Measurements from ENCODE around the gene SPATS2.
"Not testable (repeated sequence)": the region's sequence is repeated elsewhere in the genome, so short reads cannot be mapped to it uniquely, and the experiment has no call there.

Gene SPATS2

DNA sequence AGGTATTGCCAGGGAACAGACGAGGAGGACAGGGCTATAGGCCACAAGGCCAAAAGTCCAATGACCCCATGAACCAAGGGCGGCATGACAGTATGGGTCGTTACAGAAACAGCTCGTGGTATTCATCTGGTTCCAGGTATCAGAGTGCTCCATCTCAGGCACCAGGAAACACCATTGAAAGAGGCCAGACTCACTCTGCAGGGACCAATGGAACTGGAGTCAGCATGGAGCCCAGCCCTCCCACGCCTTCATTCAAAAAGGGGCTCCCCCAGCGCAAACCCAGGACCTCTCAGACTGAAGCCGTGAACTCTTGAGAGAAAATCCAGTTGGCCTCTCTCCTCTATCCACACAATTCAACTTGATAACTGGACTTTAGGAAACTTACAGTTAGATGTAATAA lies 158.7 kb downstream of the SPATS2 start:
- DNase-seq, result no peak

DNA sequence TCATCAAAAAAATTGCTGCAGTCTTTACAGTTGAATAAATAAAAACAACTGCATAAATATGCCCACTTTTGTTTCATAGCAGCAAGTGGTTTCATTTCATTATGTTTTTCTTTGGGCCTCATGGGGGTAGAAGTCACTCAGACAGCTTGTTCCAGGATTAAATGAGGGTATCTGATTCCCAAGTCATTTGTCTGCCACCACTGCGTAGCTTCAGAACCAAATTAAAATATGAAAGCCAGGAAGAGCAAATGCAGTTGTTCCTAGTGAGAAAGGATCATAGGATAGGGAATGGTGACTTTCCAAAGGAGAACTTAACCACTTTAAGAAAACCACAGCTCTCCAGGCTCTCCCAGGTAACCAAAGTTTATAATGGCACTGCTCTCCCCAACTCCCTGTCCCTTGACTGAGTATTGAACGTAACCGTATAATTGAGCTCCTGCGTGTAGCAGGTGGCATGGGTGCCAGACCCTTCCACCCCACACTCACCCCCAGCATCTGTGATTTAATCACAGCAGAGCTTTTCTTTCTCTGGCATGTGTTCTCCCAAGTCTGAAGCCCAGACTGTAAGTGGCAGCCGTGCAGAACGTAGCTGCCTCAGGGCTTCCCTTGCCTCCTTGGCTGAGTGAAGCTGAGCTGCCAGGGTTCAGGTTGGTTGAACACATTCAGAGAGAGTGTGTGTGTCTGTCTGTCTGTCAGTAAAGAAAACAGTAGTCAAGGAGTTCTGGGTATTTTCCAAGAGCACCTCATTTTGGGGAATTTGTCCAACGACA lies 160.3 kb downstream of the SPATS2 start:
- DNase-seq, result no peak

GRCh38 chr12:49529414-49529813 lies 162.2 kb downstream of the SPATS2 start:
- no peak for DNase-seq

- no peak for DNase-seq
Measured at GRCh38 chr12:49531745-49532144, 164.5 kb downstream of the SPATS2 start.

- DNase-seq, result no peak
Measured at GRCh38 chr12:49533331-49533730, 166.1 kb downstream of the SPATS2 start.

DNA sequence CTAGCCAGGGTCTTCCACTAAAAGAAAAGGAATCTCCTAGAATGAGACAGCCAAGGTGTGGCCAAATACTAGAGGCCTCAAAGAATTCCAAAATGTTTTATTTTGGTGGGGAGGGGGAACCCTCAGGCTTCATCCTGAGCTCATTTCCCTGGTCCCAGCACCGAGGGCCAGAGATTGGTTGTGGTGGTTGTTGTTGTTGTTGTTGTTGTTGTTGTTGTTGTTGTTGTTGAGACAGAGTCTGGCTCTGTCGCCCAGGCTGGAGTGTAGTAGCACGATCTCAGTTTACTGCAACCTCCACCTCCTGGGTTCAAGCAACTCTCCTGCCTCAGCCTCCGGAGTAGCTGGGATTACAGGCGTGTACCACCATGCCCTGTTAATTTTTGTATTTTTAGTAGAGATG lies 166.9 kb downstream of the SPATS2 start:
- not testable (repeated sequence) for DNase-seq

DNA sequence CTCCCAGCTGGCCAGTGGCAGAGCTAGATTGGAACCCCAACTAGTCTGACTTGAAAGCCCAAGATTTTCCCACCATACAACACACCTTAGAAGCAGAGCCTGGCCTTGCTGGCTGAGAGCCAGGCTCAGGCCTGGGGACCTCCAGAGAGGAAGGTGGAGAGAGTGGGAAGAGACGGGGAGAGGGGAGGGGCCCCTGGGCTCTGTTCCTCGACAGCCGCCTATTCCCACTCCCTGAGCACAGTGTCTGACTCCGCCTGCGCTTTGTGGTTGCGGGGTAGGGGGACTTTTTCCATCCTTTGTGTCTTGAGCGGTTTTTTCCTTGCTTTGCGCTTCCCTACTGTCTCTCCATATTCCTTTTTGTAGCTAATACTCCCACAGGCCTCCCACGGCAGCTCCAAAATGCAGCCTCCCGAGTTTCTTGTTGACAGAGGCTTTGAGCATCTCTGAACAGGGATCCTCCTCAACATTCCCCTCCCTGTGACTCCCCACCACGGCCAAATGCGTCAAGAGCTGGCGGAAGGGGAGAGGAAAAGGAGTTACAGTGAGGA lies 167.5 kb downstream of the SPATS2 start:
- no peak for DNase-seq

DNA sequence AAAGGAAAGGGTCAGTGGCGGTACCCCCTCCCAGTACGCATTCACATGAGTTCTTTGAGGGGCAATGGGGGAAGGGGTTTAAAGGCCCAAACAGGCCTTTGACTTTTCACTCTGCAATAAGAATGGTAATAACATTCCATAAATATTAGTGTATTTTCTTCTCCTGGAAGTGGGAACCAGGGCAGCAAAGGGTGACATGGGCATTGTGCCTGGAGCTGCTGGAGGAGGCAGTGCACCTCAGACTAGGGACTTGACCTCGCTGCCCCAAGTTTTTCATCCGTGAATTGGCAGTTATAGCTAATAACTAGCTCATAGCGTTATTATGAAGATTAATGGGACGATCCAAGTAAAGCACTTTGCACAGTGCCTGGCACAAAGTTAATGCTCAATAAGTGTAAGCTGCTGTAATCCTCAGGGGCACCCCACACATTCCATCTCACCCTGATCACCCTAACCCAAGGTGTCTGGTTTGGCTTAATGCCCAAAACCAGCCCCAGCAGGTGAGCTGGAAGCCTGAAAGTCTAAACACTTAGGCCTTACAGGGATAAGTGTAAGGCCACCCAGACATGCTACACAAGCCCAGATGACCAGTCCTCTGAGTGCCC lies 168.8 kb downstream of the SPATS2 start:
- no peak for DNase-seq

GRCh38 chr12:49536526-49537071 lies 169.3 kb downstream of the SPATS2 start:
- DNase-seq, result no peak

- no peak for DNase-seq
Measured at GRCh38 chr12:49537231-49537751, 170.0 kb downstream of the SPATS2 start.

DNA sequence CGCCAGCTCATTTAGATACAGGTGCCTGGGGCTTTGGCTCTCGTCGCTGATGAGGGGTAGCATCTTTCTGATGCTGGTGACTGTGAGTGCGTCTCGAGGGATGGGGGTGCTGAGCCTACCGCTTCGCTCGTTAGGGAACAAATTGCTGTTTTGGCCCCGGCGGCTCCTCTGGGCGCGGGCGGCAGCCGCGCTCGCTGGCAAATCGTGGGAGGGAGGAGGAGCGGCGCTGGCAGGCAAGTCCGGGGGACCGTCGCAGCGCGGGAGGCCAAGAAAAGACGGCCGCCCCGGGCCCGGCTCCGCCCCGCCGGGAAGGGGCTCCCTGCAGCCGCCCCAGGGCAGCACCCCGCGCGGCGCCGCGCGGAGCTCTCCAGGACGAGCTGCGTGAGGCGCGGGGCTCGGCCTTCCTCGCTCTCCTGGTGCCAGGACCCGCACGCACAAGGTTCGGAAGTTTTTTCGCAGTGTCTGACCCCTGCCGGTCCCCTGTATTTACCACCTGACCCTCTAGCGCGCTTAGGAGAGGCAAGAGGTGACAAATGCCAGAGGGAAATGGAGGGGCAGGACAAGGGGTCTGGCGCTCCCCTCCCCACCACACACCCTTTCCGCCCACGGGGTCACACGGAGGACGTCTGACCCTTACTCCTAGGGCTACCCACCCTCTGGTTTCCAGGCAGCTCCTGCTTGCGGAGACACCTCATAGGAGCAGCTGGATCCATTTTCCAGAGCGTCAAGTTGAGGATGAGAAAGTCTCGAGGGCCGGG lies 170.7 kb downstream of the SPATS2 start:
- DNase-seq, result no peak

- peak; percentile 27 for DNase-seq
Measured at GRCh38 chr12:49538510-49539403, 171.5 kb downstream of the SPATS2 start, which contains the start of gene KCNH3. TSS of gene KCNH3 (plus strand) at chr12:49539030. CDS start at chr12:49539417, 387 bp downstream.

DNA sequence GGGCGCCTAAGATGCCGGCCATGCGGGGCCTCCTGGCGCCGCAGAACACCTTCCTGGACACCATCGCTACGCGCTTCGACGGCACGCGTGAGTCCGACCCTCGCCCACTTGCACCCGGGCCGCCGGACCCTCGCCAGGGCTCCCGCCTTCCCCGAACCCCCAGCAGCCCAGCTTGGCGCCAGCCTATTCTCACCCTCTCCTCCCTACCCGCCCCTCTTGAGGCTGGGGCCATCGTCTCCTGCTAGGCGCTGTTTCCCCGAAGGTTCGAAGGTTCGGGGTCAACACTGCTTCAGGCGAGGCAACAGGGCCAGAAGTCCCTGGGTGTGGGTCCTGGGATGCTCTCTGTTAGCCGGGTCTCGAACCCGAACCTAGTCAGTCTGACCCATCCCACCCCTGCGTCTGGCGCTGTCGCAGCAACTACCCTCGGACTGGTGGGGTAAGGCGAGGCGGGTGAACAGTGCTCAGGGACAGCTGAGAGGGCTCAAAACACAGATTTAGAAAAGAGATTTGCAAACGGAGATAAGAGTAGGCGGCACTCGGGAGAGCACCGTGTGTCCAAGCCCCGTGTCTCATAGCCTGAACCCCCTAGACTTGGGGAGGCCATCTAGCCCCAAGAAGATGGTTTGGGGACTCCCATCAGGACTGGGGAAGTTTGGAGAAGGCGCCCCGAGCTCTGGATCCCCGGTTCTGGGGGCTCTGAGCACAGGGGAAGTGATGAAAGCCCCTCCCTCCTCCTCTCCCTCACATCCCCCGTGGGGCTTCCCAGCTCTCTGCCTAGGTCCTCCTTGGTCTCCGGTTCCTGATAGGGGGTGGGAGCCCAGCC lies 172.4 kb downstream of the SPATS2 start:
- no peak for DNase-seq

- DNase-seq, result no peak
Measured at GRCh38 chr12:49540229-49541139, 173.2 kb downstream of the SPATS2 start.

DNA sequence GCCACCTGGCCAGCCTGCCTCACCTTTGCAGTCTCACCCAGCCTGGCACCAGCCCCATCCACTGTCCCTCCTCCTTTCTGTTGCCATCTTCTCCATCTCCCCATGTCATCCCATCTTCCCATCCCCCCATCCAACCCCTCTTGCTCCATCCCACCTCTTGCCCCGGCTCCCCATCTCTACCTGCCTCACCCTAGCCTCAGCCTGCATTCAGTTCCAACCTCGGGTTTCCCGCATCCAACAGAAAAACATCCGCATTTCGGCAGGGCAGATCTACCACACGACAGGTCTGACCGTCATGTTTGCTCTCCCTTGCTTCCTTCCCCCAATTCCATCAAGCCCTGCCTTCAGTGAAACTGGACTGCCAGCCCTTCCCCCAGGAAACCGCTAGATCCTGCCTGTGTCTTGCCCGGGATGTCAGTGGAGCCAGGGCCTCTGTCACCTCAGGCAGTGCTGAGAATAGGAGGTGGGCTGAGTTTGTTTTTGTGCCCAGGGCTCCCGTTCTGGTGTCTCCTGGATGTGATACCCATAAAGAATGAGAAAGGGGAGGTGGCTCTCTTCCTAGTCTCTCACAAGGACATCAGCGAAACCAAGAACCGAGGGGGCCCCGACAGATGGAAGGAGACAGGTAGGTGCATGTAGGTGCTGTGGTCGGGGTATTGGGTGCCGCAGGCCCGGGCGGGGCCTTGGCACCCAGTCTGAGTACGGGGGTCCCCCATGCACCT lies 174.0 kb downstream of the SPATS2 start:
- DNase-seq, result no peak

- no peak for DNase-seq
Measured at GRCh38 chr12:49541911-49542505, 174.7 kb downstream of the SPATS2 start.

DNA sequence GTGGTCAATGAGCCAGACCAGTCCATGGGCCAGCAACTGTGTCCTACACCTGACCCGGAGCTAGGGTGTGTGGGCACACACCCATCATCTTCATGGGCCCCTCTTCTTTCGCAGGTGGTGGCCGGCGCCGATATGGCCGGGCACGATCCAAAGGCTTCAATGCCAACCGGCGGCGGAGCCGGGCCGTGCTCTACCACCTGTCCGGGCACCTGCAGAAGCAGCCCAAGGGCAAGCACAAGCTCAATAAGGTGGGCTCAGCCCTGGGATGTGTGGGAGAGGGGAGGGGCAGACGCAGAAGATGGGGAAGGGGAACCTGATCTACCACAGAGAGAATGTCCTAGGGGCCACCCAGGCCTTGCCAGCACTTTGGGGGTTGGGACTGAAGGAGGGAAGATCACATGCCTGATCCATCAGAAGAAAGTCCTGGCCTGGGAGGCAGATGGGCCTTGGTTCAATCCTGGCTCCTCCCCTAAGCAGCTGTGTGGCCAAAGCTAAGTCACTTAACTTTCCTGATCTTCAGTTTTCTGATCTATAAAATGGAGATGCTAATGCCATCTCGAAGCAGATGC lies 175.4 kb downstream of the SPATS2 start:
- no peak for DNase-seq

GRCh38 chr12:49543221-49543913 lies 176.1 kb downstream of the SPATS2 start:
- no peak for DNase-seq

Data from NCI-H1694 (cell line).